ENCODE measurements around the gene RTKN. TPM values are rescaled to one million over a fixed set of nuclear protein-coding genes. Genes with fewer than 3 reads are reported as not detected.

The RTKN gene
- total and polyA plus RNA-seq, 2 of the 13 experiments (the other 11 are each of a cell fraction or from before 2014, with no cell fraction given) = 159 to 166 TPM

- TF ChIP-seq, protein P1, sequence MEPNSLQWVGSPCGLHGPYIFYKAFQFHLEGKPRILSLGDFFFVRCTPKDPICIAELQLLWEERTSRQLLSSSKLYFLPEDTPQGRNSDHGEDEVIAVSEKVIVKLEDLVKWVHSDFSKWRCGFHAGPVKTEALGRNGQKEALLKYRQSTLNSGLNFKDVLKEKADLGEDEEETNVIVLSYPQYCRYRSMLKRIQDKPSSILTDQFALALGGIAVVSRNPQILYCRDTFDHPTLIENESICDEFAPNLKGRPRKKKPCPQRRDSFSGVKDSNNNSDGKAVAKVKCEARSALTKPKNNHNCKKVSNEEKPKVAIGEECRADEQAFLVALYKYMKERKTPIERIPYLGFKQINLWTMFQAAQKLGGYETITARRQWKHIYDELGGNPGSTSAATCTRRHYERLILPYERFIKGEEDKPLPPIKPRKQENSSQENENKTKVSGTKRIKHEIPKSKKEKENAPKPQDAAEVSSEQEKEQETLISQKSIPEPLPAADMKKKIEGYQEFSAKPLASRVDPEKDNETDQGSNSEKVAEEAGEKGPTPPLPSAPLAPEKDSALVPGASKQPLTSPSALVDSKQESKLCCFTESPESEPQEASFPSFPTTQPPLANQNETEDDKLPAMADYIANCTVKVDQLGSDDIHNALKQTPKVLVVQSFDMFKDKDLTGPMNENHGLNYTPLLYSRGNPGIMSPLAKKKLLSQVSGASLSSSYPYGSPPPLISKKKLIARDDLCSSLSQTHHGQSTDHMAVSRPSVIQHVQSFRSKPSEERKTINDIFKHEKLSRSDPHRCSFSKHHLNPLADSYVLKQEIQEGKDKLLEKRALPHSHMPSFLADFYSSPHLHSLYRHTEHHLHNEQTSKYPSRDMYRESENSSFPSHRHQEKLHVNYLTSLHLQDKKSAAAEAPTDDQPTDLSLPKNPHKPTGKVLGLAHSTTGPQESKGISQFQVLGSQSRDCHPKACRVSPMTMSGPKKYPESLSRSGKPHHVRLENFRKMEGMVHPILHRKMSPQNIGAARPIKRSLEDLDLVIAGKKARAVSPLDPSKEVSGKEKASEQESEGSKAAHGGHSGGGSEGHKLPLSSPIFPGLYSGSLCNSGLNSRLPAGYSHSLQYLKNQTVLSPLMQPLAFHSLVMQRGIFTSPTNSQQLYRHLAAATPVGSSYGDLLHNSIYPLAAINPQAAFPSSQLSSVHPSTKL (CRISPR knock-in tag; IDR thresholded peaks at IDR 0.05) = peak; percentile 81
- TF ChIP-seq, protein P2, sequence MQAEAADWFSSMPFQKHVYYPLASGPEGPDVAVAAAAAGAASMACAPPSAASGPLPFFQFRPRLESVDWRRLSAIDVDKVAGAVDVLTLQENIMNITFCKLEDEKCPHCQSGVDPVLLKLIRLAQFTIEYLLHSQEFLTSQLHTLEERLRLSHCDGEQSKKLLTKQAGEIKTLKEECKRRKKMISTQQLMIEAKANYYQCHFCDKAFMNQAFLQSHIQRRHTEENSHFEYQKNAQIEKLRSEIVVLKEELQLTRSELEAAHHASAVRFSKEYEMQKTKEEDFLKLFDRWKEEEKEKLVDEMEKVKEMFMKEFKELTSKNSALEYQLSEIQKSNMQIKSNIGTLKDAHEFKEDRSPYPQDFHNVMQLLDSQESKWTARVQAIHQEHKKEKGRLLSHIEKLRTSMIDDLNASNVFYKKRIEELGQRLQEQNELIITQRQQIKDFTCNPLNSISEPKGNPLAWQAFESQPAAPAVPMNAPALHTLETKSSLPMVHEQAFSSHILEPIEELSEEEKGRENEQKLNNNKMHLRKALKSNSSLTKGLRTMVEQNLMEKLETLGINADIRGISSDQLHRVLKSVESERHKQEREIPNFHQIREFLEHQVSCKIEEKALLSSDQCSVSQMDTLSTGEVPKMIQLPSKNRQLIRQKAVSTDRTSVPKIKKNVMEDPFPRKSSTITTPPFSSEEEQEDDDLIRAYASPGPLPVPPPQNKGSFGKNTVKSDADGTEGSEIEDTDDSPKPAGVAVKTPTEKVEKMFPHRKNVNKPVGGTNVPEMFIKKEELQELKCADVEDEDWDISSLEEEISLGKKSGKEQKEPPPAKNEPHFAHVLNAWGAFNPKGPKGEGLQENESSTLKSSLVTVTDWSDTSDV (CRISPR knock-in tag; IDR thresholded peaks at IDR 0.05) = 0 out of 2 replicates have a peak, but pooled peaks have one; percentile 29
- TF ChIP-seq ZNF562 (CRISPR knock-in tag; IDR thresholded peaks at IDR 0.05; ENCODE audit: borderline replicate concordance) (no peak), RELA (CRISPR knock-in tag; IDR thresholded peaks at IDR 0.05) (peak; percentile 96), ZNF616 (CRISPR knock-in tag; IDR thresholded peaks at IDR 0.05; ENCODE audit: low read depth) (no peak), ZNF687 (CRISPR knock-in tag; IDR thresholded peaks at IDR 0.05) (peak; percentile 87), SNAPC2 (CRISPR knock-in tag; IDR thresholded peaks at IDR 0.05) (peak; percentile 71)
- TF ChIP-seq, protein P3, sequence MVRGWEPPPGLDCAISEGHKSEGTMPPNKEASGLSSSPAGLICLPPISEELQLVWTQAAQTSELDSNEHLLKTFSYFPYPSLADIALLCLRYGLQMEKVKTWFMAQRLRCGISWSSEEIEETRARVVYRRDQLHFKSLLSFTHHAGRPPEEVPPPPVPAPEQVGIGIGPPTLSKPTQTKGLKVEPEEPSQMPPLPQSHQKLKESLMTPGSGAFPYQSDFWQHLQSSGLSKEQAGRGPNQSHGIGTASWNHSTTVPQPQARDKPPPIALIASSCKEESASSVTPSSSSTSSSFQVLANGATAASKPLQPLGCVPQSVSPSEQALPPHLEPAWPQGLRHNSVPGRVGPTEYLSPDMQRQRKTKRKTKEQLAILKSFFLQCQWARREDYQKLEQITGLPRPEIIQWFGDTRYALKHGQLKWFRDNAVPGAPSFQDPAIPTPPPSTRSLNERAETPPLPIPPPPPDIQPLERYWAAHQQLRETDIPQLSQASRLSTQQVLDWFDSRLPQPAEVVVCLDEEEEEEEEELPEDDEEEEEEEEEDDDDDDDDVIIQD (CRISPR knock-in tag; IDR thresholded peaks at IDR 0.05; ENCODE audit: low read depth) = peak; percentile 73
- TF ChIP-seq, protein P4, sequence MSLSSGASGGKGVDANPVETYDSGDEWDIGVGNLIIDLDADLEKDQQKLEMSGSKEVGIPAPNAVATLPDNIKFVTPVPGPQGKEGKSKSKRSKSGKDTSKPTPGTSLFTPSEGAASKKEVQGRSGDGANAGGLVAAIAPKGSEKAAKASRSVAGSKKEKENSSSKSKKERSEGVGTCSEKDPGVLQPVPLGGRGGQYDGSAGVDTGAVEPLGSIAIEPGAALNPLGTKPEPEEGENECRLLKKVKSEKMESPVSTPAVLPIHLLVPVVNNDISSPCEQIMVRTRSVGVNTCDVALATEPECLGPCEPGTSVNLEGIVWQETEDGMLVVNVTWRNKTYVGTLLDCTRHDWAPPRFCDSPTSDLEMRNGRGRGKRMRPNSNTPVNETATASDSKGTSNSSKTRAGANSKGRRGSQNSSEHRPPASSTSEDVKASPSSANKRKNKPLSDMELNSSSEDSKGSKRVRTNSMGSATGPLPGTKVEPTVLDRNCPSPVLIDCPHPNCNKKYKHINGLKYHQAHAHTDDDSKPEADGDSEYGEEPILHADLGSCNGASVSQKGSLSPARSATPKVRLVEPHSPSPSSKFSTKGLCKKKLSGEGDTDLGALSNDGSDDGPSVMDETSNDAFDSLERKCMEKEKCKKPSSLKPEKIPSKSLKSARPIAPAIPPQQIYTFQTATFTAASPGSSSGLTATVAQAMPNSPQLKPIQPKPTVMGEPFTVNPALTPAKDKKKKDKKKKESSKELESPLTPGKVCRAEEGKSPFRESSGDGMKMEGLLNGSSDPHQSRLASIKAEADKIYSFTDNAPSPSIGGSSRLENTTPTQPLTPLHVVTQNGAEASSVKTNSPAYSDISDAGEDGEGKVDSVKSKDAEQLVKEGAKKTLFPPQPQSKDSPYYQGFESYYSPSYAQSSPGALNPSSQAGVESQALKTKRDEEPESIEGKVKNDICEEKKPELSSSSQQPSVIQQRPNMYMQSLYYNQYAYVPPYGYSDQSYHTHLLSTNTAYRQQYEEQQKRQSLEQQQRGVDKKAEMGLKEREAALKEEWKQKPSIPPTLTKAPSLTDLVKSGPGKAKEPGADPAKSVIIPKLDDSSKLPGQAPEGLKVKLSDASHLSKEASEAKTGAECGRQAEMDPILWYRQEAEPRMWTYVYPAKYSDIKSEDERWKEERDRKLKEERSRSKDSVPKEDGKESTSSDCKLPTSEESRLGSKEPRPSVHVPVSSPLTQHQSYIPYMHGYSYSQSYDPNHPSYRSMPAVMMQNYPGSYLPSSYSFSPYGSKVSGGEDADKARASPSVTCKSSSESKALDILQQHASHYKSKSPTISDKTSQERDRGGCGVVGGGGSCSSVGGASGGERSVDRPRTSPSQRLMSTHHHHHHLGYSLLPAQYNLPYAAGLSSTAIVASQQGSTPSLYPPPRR (CRISPR knock-in tag; IDR thresholded peaks at IDR 0.05; ENCODE audit: borderline replicate concordance) = peak; percentile 80; the same call in 1 of the 2 replicates
Observed at GRCh38 chr2:74454654-74455511, 13.1 kb upstream of the RTKN start, which contains the start of gene INO80B (continued).
